ENCODE measurements around the gene GRAMD1A.
"Not testable (repeated sequence)": the region's sequence is repeated elsewhere in the genome, so short reads cannot be mapped to it uniquely, and the experiment has no call there.

GRAMD1A gene

DNA sequence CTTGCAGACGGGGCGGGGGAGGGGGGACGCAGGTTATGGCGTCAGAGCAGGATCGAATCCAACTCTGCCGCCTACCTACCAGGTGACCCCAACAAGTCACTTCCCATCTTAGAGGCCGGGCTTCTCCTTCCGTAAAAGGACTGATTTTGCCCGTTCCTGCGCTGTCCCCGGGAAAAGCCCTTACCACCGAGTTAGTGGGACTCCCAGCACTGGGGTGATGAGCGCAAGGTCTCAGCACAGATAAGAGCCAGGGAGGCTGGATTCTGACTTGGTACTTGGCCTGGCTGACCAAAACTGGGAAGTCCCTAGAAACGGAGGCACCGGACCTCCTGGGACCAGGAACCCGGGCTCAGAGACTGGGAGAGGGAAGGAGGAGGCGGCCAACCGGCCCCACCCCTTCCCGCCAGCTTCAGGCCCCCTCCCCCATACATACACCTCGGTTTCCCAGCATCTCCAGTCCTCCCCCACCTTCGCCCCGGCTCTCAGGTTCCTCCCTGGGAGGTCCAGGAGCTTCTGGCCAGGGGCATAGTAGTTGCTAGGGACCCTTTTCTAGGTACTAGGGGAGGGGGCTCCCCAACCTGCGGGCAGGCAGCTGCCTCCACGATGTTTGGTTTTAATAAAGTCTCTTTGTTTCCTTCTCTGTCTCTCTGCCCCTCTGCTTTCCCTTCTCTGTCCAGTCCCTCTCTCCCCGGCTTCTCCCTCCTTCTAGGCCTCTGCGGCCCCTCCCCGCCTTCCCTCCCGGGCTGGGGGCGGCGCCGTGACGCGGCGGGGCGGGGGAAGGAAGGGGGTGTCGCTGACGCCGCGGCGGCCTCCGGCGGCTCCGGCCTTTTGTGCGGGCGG is at the start of gene GRAMD1A:
TSS of gene GRAMD1A (plus strand) at position 826 of the 840 bp plus-strand sequence. CDS start 156 bp downstream, outside the sequence.
- peak; percentile 93 for DNase-seq

GRCh38 chr19:34953092-34953491 is 47.0 kb upstream of the GRAMD1A start:
- DNase-seq: no peak

- no peak for DNase-seq
Measured at GRCh38 chr19:34957830-34958751, 42.0 kb upstream of the GRAMD1A start.

DNA sequence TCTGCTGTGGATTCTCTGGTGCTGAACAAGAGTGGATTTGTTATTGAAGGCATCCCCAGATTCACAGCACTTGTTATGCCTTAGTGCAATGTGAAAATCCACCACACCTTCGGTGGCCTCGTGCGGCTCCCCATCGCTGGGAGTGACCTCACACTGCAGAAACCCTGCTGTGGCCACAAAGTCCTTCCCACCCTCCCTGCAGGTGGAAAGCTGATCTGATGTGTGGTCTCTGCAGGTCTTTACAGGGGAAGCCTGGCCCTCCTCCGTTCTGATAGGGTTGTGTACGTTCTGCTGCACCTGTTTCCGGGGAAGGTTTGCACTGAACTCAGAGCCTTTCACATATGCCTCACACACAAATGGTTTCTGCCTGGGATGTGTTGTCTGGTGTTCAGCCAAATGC is 41.1 kb upstream of the GRAMD1A start:
- DNase-seq: no peak

DNA sequence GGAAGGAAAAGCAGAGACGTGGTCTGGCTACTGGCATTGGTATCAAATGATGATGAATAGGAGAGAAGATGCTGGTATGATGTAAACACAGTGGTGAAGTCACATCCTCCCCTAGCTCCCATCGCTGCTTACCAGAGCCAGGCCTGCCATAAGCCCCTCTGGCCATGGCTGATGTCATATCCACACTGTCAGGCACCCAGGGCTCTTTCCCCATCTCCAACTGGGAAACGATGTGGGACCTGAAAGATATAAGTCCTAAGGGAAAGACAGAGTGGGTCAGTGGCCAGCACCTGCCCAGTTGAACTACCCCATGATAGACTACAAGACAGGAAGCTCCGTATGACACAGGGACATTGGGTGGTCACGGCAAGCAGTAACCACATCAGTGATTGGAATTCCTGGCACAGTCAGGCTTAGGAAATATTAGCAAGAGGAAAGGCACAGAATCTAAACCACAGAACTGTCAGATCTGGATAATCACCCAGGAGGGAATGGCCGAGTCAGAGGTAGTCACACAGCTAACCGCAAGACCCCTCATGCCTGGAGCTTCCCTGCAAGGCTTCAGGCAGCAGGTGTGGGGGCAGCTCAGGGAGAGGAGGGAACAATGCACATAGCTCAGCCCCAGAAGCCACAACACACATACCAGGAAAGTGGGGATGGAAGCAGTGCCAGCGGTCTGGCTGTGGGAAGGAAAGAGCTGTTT is 39.9 kb upstream of the GRAMD1A start:
- no peak for DNase-seq

GRCh38 chr19:34960940-34961679 is 39.0 kb upstream of the GRAMD1A start:
- no peak for DNase-seq

GRCh38 chr19:34961775-34962686 is 38.1 kb upstream of the GRAMD1A start:
- DNase-seq: no peak

GRCh38 chr19:34962687-34963572 is 37.2 kb upstream of the GRAMD1A start:
- no peak for DNase-seq

- DNase-seq: peak; percentile 70
Measured at GRCh38 chr19:34963573-34964406, 36.3 kb upstream of the GRAMD1A start, which contains the start of gene ZNF792. TSS of gene ZNF792 (minus strand) at chr19:34964229. CDS start at chr19:34963662, 567 bp downstream.

GRCh38 chr19:34964598-34964997 is 35.5 kb upstream of the GRAMD1A start:
- no peak for DNase-seq

- DNase-seq: not testable (repeated sequence)
Measured at GRCh38 chr19:34965505-34965904, 34.6 kb upstream of the GRAMD1A start.

GRCh38 chr19:34967551-34967950 is 32.6 kb upstream of the GRAMD1A start:
- no peak for DNase-seq

DNA sequence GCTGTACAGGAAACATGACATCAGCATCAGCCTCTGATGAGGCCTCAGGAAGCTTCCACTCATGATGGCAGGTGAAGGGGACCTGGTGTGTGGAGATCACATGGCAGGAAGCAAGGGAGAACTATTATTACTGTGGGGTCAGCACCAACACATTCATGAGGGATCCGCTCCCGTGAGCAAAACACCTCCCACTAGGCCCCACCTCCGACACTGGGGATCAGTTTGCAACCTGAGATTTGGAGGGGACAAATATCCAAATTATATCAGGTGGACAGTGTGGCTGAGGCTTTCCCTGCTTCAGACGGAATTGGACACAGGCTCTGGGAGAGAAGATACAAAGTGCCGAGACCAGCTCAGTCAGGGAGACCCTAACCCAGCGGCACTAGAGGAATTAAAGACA is 30.4 kb upstream of the GRAMD1A start:
- no peak for DNase-seq

- DNase-seq: not testable (repeated sequence)
Measured at GRCh38 chr19:34970185-34970780, 29.8 kb upstream of the GRAMD1A start.

- no peak for DNase-seq
Measured at GRCh38 chr19:34972163-34972705, 27.9 kb upstream of the GRAMD1A start.

DNA sequence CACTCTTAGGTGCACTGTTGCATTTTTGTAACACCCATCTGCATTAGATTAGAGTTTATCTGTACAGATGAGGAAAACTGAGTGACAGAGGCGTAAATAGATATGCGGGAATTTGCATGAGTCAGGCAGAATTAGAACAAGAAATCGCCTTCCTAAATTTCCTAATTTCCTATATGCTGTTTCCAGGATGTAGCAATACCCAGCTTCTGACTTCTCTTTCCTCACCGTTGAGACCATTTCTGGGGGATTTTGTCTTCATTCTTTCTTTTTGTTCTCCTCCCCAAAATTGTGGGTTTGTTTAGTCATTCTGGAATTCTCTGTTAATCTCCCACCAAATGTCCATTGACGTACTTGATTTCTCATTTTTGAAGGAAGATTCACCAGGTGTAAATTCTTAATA is 25.5 kb upstream of the GRAMD1A start:
- DNase-seq: no peak

DNA sequence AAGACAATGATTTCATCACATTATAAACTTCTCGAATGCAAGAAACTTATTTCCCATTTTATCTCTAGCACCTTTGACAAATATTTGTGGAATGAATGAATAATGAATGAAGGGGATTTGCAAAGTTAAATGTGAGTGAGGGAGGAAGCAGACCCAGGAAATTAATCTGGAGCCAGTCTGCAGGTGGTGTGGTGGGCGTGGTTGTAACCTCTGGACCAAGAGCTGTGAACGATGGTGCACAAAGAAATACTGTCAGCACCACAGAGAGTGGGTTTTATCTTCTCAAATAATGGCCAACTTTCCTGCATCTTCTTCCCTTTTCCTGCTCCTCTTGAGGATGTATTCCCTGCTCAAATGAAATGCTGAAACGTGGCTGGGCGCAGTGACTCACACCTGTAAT is 25.1 kb upstream of the GRAMD1A start:
- no peak for DNase-seq

DNA sequence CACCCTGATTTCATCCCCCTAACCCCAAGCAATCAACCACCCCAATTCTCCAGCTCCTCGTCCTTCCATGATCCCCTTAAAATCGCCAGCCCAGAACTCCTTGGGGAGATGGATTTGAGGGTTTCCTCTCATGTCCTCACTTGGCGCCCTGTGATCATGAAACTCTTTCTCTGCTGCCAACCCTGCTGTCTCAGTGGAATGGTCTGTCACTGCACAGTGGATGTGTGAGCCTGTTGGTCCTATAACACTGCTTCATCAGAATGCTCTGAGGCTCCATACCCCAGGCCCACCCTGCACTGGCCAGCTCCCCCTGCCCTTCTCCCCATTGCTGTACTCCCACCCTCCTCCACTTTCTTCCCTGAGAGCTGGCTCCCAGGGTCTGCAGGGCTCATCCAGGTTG is 23.5 kb upstream of the GRAMD1A start:
- DNase-seq: no peak

All from left hindlimb (tissue), 1 donor.